HG03066 (cell line): Measurements from ENCODE around the gene TLE4.
"Not testable (repeated sequence)": the region's sequence is repeated elsewhere in the genome, so short reads cannot be mapped to it uniquely, and the experiment has no call there.

Experiments
- ATAC-seq: cut with Tn5 transposase; IDR thresholded peaks from one replicate; pipeline ENCODE4 v1.9.1; 2021; ENCODE audit warnings: low read depth; ENCODE audit not compliant: unreplicated experiment

The TLE4 gene

DNA sequence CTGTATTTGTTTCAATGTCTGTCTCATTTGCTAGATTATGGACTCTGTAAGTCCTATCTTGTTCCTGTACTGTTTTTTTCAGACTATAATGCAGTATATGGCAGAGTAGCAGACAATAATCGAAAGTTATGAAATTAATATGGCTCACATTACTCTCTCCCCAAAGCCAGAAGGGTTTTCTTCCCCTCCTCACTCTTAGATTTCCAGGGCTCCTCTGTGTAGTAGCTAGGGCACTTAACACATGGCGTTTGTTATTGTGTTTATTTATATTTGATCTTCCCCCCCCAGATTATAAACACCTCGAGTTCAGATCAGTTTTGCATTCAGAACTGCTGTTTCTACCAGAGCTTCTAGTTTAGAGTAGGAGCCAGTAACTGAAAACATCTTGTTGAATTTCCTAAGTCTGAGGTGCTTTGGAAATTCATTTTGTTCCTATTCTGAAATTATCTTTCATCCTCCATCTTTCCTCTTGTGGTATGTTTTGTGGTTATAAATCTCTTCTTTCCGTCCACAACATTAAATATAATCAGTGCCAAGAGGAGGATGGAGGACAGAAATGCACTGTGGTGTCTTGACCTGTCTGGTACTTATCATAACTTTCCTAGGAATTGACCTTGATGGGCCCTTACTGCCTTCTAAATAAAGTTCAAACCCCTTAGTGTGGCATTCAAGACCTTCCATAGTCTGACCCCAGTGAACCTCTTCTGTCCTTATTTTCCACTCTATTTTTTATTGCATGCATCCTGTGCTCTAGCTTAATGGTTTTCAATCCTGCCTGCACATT lies 27.0 kb downstream of the TLE4 start:
- ATAC-seq: no peak

- ATAC-seq: no peak
Observed at GRCh38 chr9:79600466-79600865, 28.7 kb downstream of the TLE4 start.

DNA sequence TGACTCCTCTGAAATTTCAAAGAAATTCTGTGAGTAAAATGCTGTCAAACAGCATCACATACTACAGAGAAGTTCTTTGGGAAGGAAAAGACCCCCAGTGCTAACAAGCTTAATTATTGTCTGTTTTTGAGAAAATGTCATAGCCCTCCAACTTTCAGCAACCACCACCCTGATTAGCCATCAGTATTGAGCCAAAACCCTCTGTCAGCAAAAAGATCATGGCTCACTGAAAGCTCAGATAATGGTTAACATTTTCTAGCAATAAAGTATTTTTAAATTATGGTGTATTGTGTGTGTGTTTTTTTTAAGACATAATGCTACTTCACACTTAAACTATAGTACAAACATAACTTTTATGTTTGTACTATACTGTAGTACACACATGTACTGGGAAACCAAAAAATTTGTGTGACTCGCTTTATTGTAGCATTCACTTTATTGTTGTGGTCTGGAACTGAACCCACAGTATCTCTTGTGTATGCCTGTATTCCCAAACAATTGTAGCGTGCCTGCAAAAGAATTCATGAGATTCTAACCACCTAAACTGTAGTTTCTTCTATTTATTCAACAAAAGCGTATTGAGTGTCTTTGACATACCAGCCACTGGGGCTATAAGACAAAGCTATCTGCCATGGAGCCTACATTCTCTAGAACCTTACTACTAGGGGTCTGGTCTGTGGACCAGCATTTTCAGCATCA lies 31.6 kb downstream of the TLE4 start:
- no peak for ATAC-seq

GRCh38 chr9:79604149-79604548 lies 32.4 kb downstream of the TLE4 start:
- ATAC-seq: no peak

DNA sequence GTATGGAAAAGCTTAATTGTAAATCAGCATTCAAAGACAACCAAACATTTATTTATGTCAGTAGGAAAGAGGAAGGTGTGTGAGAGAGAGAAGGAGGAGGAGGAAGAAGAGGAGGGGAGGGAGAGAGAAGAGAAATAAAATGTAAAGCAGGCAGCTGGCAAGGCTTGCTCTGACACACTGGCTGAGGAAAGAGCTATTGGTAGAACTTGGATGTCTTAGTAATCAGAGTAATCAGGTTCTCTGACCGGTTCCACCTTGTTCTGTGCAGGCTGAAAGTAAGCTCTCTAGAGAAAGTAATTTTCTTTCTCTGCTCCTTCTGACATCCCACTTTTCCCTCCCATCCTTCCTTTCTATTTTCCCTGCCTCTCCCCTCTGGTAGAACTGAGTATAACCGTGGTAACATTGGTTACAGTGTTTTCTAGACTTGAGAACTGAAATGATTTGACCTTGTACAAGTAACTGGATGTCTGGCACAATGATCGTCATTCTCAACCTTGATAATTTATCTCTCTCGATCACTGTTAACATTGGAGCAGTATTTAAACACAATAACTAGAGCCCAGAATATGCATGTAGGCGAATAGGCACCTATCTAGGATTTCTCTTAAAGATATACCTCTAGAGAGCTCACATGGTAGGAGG lies 33.3 kb downstream of the TLE4 start:
- ATAC-seq: no peak

DNA sequence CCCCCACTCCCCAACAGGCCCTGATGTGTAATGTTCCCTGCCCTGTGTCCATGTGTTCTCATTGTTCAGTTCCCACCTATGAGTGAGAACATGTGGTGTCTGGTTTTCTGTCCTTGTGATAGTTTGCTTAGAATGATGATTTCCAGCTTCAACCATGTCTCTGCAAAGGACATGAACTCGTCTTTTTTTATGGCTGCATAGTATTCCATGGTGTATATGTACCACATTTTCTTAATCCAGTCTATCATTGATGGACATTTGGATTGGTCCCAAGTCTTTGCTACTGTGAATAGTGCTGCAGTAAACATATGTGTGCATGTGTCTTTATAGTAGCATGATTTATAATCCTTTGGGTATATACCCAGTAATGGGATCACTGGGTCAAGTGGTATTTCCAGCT lies 34.8 kb downstream of the TLE4 start:
- ATAC-seq: not testable (repeated sequence)

GRCh38 chr9:79609468-79610018 lies 37.8 kb downstream of the TLE4 start:
- ATAC-seq: no peak

GRCh38 chr9:79610019-79610631 lies 38.4 kb downstream of the TLE4 start:
- ATAC-seq: no peak

DNA sequence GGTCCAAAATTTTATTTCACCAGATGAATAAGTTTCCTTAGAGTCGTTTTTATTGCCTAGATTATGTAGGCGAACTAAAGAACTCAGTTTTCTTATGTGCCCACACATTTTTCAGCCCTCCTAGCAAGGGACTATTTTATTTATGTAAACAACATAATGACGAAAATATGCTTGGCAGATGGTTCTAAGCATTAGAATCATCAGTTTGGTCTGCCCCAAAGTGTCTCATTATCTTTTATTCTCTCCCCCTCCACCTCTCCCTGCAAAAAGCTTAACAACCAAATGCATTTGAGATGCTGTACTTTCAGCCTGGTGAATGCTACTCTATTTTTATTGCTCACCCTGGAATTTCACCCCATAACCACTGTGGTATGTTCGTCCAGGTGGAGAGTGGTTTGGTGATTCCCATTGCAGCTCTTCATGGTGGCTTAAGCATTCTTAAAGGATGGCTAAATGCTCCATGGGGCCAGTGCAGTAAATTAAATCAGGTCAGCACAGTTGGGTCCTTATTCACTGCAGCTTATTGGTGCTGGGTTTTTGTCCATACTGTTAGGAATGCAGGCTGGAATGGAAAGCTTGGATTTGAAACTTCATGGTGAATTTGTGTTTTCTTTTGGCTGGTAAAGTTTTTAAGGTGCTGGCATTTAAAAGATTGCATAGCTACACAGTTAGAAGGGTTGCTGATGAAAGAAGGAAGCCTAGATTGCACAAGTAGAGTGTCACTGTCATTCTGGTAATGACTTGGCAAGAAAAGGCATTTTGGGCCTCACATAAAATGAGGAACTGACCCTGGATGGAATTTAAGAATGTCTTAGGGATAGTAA lies 39.2 kb downstream of the TLE4 start:
- no peak for ATAC-seq

GRCh38 chr9:79613145-79613544 lies 41.4 kb downstream of the TLE4 start:
- no peak for ATAC-seq

- no peak for ATAC-seq
Observed at GRCh38 chr9:79615038-79615437, 43.3 kb downstream of the TLE4 start.

- ATAC-seq: no peak
Observed at GRCh38 chr9:79616013-79616412, 44.2 kb downstream of the TLE4 start.

GRCh38 chr9:79616971-79617370 lies 45.2 kb downstream of the TLE4 start:
- no peak for ATAC-seq

GRCh38 chr9:79617395-79617794 lies 45.6 kb downstream of the TLE4 start:
- ATAC-seq: no peak

- ATAC-seq: no peak
Observed at GRCh38 chr9:79619930-79620329, 48.2 kb downstream of the TLE4 start.

- ATAC-seq: no peak
Observed at GRCh38 chr9:79621916-79622575, 50.3 kb downstream of the TLE4 start.

GRCh38 chr9:79623799-79624721 lies 52.3 kb downstream of the TLE4 start:
- peak; percentile 94 for ATAC-seq

DNA sequence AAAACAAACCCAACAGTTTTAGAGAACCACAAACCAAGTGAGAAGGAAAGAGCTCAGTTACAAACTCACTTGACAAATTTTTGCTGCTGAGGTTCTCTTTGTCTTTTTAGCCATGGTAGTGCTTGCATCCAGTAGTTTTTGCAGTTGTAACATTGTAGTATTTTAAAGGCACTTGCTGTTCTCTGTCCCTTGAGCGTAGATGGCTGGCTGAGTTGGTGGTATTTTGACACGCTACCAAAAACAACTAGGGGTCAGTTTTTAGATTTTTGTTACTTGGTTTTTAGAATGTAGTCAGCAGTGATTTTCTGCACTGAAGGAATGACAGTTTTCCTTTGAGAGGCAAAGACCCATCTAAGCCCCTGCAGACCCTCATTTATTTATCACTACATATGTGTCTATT lies 58.0 kb downstream of the TLE4 start:
- no peak for ATAC-seq
